BJ (cell line): ENCODE results near the gene SPACA4. TPM values are rescaled to one million over a fixed set of nuclear protein-coding genes. Genes with fewer than 3 reads are reported as not detected.

Experiments used
- CTCF ChIA-PET: fragments of 350-600 bp; formaldehyde crosslinking; extraction: SDS; loops from one replicate; lab custom pipeline; 2021; ENCODE audit warnings: antibody characterized with exemption, inconsistent platforms; lab: Yijun Ruan, JAX
- POLR2A ChIA-PET: fragments of 300-600 bp; sonication (Branson Sonifier 250); formaldehyde crosslinking; extraction: SDS; loops from one replicate; lab custom pipeline; 2021; ENCODE audit warnings: antibody characterized with exemption; lab: Charles Lee
- DNase-seq: peaks from one replicate; pipeline ENCODE4 v3.0.0-alpha.2; 2011; ENCODE audit warnings: low read depth
- H3K27me3 ChIP-seq: 2 replicates; pipeline ENCODE4 v1.6.0; 2011; ENCODE audit warnings: low read length; ENCODE audit not compliant: control insufficient read depth, insufficient read depth
- H3K36me3 ChIP-seq: 2 replicates; pipeline ENCODE4 v1.5.1; 2011; ENCODE audit warnings: low read length; ENCODE audit not compliant: control insufficient read depth, insufficient read depth
- H3K4me3 ChIP-seq: 2 replicates; pipeline ENCODE4 v1.5.1; 2011; ENCODE audit warnings: low read depth, mild to moderate bottlenecking, control low read depth, low read length
- polyA plus RNA-seq: library from polyadenylated mRNA; depleted of rRNA; stranded (reverse); fragments of >200 nt; gene quantifications from 2 replicates; pipeline ENCODE4 v1.2.3, GENCODE V29; 2011
- TF ChIP-seq, protein P1 (sequence below): IDR thresholded peaks from 2 replicates; pipeline ENCODE4 v1.5.1; 2011; ENCODE audit warnings: low read depth, mild to moderate bottlenecking, control low read depth, inconsistent platforms, low read length, moderate library complexity; ENCODE audit not compliant: insufficient read depth

The SPACA4 gene
- polyA plus RNA-seq, 1 experiment = not detected

- POLR2A ChIA-PET = interaction anchor here (1.0 kb wide), 1 partner anchor 15 kb away, joined by 3 read pairs; the partner anchor contains the start of genes RPL18 and SPHK2
- Histone ChIP-seq H3K36me3 (peaks cover 4% of the 10 kb centered on the region; the same call in 1 of the 2 replicates), H3K4me3 (peak overlapping the region; percentile 20), H3K27me3 (no peaks in the 10 kb centered on the region; the same call in 1 of the 2 replicates)
- DNase-seq = no peak
- TF ChIP-seq, protein P1, sequence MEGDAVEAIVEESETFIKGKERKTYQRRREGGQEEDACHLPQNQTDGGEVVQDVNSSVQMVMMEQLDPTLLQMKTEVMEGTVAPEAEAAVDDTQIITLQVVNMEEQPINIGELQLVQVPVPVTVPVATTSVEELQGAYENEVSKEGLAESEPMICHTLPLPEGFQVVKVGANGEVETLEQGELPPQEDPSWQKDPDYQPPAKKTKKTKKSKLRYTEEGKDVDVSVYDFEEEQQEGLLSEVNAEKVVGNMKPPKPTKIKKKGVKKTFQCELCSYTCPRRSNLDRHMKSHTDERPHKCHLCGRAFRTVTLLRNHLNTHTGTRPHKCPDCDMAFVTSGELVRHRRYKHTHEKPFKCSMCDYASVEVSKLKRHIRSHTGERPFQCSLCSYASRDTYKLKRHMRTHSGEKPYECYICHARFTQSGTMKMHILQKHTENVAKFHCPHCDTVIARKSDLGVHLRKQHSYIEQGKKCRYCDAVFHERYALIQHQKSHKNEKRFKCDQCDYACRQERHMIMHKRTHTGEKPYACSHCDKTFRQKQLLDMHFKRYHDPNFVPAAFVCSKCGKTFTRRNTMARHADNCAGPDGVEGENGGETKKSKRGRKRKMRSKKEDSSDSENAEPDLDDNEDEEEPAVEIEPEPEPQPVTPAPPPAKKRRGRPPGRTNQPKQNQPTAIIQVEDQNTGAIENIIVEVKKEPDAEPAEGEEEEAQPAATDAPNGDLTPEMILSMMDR = no peak
- CTCF ChIA-PET = interaction anchor here (1.4 to 2.3 kb wide), 2 partner anchors 10 to 12 kb away, joined by 6 to 9 read pairs; partner anchors contain the start of gene CA11
Observed at GRCh38 chr19:48634036-48634342, 27.4 kb downstream of the SPACA4 start.

DNA sequence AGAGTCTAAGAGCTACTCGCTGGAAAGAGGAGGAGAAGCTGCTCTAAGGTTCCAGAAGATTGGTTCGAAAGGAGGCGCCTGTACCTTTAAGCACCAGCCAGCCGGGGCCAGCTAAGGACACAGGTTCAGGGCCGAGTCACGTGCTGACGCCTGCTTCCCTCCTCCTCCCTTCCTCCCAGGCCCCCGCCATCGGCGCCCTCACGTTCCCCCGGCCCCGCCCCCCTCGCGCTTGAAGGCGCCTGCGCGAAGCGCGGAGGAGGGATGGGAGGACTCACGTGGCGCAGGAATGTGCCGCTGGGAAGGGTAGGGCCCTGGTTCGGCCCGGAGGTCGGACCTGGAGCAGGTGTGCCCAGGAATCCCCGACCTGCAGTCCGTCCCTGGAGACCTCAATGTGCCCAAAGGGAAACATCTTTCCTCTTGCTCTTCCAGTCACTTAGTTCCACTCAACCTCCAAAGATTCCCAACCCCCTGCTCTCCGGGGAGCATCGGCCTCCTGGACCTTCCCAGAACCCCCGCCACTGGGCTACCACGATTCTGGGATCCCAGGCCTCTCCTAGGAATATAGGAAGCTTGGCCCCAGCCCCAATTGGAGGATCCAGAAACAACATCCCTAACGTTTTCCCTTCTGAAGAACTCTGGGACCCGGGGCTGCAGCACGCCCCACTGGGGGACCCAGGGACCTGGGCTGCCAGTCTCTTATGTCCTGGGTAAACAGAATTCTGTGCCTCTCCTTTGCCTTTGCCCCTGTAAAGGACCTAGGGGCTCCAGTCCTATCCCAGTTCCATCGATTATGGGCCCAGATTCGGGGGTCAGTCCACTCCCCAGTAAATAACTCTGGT lies 28.1 kb downstream of the SPACA4 start:
- ChIA-PET POLR2A (interaction anchor here (1.0 kb wide), 1 partner anchor 15 kb away, joined by 3 read pairs; the partner anchor contains the start of genes RPL18 and SPHK2), CTCF (interaction anchor here (1.4 to 2.3 kb wide), 2 partner anchors 11 kb away, joined by 6 to 9 read pairs; partner anchors contain the start of gene CA11)
- peak; percentile 66 for DNase-seq
- Histone ChIP-seq H3K36me3 (peaks cover 2% of the 10 kb centered on the region; the same call in 1 of the 2 replicates), H3K4me3 (peak overlapping the region; percentile 65), H3K27me3 (peaks cover 1% of the 10 kb centered on the region; the same call in 1 of the 2 replicates)
- TF ChIP-seq, protein P1 = no peak

GRCh38 chr19:48635263-48635965 lies 28.9 kb downstream of the SPACA4 start:
- peak overlapping the region; percentile 65 for H3K4me3 ChIP-seq
- peaks cover 2% of the 10 kb centered on the region; the same call in 1 of the 2 replicates for H3K36me3 ChIP-seq
- POLR2A ChIA-PET = no interaction called here
- TF ChIP-seq, protein P1 = no peak
- H3K27me3 ChIP-seq = peaks cover 4% of the 10 kb centered on the region; the same call in 1 of the 2 replicates
- DNase-seq = no peak
- CTCF ChIA-PET = no interaction called here

DNA sequence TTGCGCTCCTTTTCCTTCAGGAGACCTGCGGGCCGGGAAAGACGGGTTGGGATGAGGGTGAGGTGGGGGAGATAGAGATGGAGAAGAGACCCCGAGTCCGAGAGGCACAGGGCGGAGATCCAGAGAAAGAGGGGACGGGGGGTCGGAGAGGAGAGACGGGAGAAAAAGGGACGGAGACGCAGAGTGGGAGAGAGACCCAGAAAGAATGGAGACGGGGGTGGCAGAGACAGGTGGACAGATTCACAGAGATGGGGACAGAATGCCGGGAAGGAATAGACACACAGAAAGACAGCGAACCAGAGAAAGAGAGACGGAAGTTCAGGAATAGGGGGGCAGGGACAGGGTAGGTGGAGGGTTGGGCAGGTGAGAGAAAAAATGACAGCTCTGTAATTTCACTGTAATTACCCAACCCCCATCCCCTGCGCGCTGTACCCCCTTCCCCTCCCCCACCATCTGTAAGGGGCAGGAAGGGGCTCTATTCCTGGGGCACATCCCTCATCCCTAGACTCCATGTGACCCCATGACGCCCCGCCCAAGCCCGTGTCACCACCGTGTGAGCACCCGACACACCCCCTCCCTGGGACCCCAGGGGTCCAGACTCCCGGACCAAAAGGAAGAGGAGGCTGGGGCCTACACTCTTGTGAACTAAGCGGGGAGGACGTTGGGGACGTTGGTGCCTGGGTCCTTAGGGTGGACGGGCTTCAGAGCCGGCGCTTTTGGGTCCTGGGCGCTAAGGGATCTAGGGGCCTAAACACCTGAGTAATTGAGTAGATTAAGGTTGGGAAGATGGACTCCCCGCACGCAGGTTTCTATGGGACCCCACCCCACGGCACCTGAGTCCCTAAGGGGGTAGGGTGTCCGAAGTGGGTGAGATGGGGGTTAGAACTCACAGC lies 29.7 kb downstream of the SPACA4 start:
- Histone ChIP-seq H3K36me3 (no peaks in the 10 kb centered on the region), H3K27me3 (peaks cover 4% of the 10 kb centered on the region; the same call in 1 of the 2 replicates), H3K4me3 (peak overlapping the region; percentile 65)
- ChIA-PET POLR2A (no interaction called here), CTCF (interaction anchor here (1.2 kb wide), 1 partner anchor 9 kb away, joined by 3 read pairs; no protein-coding TSS in a partner anchor)
- no peak for DNase-seq
- TF ChIP-seq, protein P1 = no peak
